Esophagus squamous epithelium (tissue), 5 donors: ENCODE results near the gene CALY. TPM values are rescaled to one million over a fixed set of nuclear protein-coding genes. Genes with fewer than 3 reads are reported as not detected.

Experiments used
- DNase-seq: peaks from one replicate; lab custom pipeline; 2025; lab: John Stamatoyannopoulos, UW
- H3K27ac ChIP-seq, 4 donors: fragments of 200-600 bp; sonication (generic); one replicate each; pipeline ENCODE4 v1.5.1; 2016 to 2019; ENCODE audit warnings: mild to moderate bottlenecking in 1 of 4
- H3K27me3 ChIP-seq, 4 donors: fragments of 200-600 bp; sonication (generic); 1 replicate in 3 of 4; 2 replicates in 1 of 4; pipeline versions ENCODE4 v1.5.1 to v1.6.0; 2017 to 2021; ENCODE audit warnings: antibody characterized with exemption in 1 of 4
- H3K36me3 ChIP-seq, 3 donors: fragments of 200-600 bp; sonication (generic); one replicate each; pipeline ENCODE4 v1.5.1; 2016 to 2019
- H3K4me1 ChIP-seq, 3 donors: fragments of 200-600 bp; sonication (generic); one replicate each; pipeline ENCODE4 v1.5.1; 2017 to 2019
- H3K4me3 ChIP-seq, 4 donors: fragments of 200-600 bp; sonication (generic); 1 replicate in 3 of 4; 2 replicates in 1 of 4; pipeline ENCODE4 v1.5.1; 2016 to 2019; ENCODE audit warnings: mild to moderate bottlenecking in 2 of 4, moderate library complexity in 1 of 4
- H3K9me3 ChIP-seq, 3 donors: fragments of 200-600 bp; sonication (generic); one replicate each; pipeline ENCODE4 v1.5.1; 2016 to 2019
- CTCF ChIP-seq, 6 experiments: fragments of 450-650 bp in 4 of 6; fragments of 200-600 bp in 2 of 6; sonication (generic) in 2 of 6; IDR thresholded peaks; one replicate each; pipeline ENCODE4 v1.5.1; 2016 to 2019; ENCODE audit warnings: antibody characterized with exemption in 6 of 6, mild to moderate bottlenecking in 4 of 6, moderate library complexity in 4 of 6
- POLR2A ChIP-seq, 4 donors: fragments of 450-650 bp; IDR thresholded peaks; one replicate each; pipeline ENCODE4 v1.6.1; 2017; ENCODE audit warnings: antibody characterized with exemption in 4 of 4, mild to moderate bottlenecking in 4 of 4, moderate library complexity in 3 of 4
- WGBS, 2 donors: methylation state at CpG; one replicate each; pipeline ENCODE4 v1.1.5; 2018; 5-methylcytosine and 5-hydroxymethylcytosine counted together
- intact Hi-C: fragments of 100-400 bp; cut with DNase I; formaldehyde crosslinking; loops from one replicate; pipeline ENCODE4 v1.15.0; 2022
- total RNA-seq, 4 donors: library from RNA; depleted of rRNA; stranded (reverse); fragments of >200 nt; gene quantifications; one replicate each; pipeline ENCODE4 v1.1.0, GENCODE V29; 2016
- donor health status: DM: yes; HTN: yes; CAD: no.

CALY gene
- total RNA-seq, 4 donors from 2014 or later, result not detected

GRCh38 chr10:133358162-133358924, 21.6 kb upstream of the CALY start:
- no peak for DNase-seq
- peak overlapping the region in 3 of 4 donors; percentile 49 to 83 (median 64) for H3K4me3 ChIP-seq
- H3K27ac ChIP-seq, result peak overlapping the region; percentile 31 to 79 (median 57)

GRCh38 chr10:133357285-133358161, 20.8 kb upstream of the CALY start, which contains the start of gene FUOM:
FUOM (minus strand) TSS chr10:133358019; CDS start chr10:133358007, 12 bp downstream.
- peak within 1 kb of the TSS; percentile 39 to 79 (median 57) for H3K27ac ChIP-seq
- H3K27me3 ChIP-seq, result peaks cover 0 to 14% (median 0%) of the 10 kb centered on the region in 4 donors
- TF ChIP-seq POLR2A (IDR thresholded peaks at IDR 0.05) (no peak), CTCF (IDR thresholded peaks at IDR 0.05) (no peak)
- H3K36me3 ChIP-seq, result peaks cover 0 to 13% (median 0%) of the 10 kb centered on the region in 3 donors
- peaks cover 10 to 37% (median 13%) of the 10 kb centered on the region in 3 donors for H3K4me1 ChIP-seq
- WGBS, 2 donors, result no CpG with 5 or more reads among the region's 83 CpGs
- peaks cover 0 to 5% (median 0%) of the 10 kb centered on the region in 3 donors for H3K9me3 ChIP-seq
- intact Hi-C loops, result no loop called here
- H3K4me3 ChIP-seq, result peak within 1 kb of the TSS; percentile 49 to 83 (median 61)
- no peak for DNase-seq

More at GRCh38 chr10:133358162-133358924, 21.6 kb upstream of the CALY start:
- 86% methylated on average over 1 of the region's 41 CpGs; no CpG with 5 or more reads in 1 of the 2 donors for WGBS, 2 donors
- H3K36me3 ChIP-seq, result peaks cover 0 to 21% (median 0%) of the 10 kb centered on the region in 3 donors
- TF ChIP-seq POLR2A (IDR thresholded peaks at IDR 0.05) (no peak), CTCF (IDR thresholded peaks at IDR 0.05) (no peak)
- H3K27me3 ChIP-seq, result peaks cover 0 to 14% (median 0%) of the 10 kb centered on the region in 4 donors
- H3K9me3 ChIP-seq, result peaks cover 0 to 5% (median 0%) of the 10 kb centered on the region in 3 donors
- peaks cover 10 to 37% (median 13%) of the 10 kb centered on the region in 3 donors for H3K4me1 ChIP-seq
- intact Hi-C loops, result no loop called here

GRCh38 chr10:133356549-133357284, 20.0 kb upstream of the CALY start:
- intact Hi-C loops, result no loop called here
- TF ChIP-seq POLR2A (IDR thresholded peaks at IDR 0.05) (no peak), CTCF (IDR thresholded peaks at IDR 0.05) (no peak)
- no CpG with 5 or more reads among the region's 27 CpGs for WGBS, 2 donors
- peak overlapping the region in 1 of 4 donors; percentile 39 for H3K27ac ChIP-seq
- DNase-seq, result no peak
- H3K27me3 ChIP-seq, result peaks cover 0 to 16% (median 0%) of the 10 kb centered on the region in 4 donors
- peaks cover 10 to 37% (median 13%) of the 10 kb centered on the region in 3 donors for H3K4me1 ChIP-seq
- peaks cover 0 to 5% (median 0%) of the 10 kb centered on the region in 3 donors for H3K36me3 ChIP-seq
- peaks cover 0 to 5% (median 0%) of the 10 kb centered on the region in 3 donors for H3K9me3 ChIP-seq
- H3K4me3 ChIP-seq, result peak overlapping the region; percentile 49 to 83 (median 61)

- Histone ChIP-seq H3K36me3 (no peaks in the 10 kb centered on the region), H3K9me3 (peaks cover 0 to 1% (median 0%) of the 10 kb centered on the region in 3 donors), H3K4me3 (no peak overlapping the region), H3K27ac (no peak overlapping the region), H3K4me1 (peaks cover 10 to 37% (median 13%) of the 10 kb centered on the region in 3 donors), H3K27me3 (peaks cover 0 to 23% (median 0%) of the 10 kb centered on the region in 4 donors)
- no CpG with 5 or more reads among the region's 3 CpGs for WGBS, 2 donors
- intact Hi-C loops, result no loop called here
- DNase-seq, result no peak
- TF ChIP-seq CTCF (IDR thresholded peaks at IDR 0.05) (no peak), POLR2A (IDR thresholded peaks at IDR 0.05) (no peak)
These were observed 19.3 kb upstream of the CALY start for GRCh38 chr10:133355991-133356390.
